ENCODE measurements around the gene RABIF.

Gene RABIF

DNA sequence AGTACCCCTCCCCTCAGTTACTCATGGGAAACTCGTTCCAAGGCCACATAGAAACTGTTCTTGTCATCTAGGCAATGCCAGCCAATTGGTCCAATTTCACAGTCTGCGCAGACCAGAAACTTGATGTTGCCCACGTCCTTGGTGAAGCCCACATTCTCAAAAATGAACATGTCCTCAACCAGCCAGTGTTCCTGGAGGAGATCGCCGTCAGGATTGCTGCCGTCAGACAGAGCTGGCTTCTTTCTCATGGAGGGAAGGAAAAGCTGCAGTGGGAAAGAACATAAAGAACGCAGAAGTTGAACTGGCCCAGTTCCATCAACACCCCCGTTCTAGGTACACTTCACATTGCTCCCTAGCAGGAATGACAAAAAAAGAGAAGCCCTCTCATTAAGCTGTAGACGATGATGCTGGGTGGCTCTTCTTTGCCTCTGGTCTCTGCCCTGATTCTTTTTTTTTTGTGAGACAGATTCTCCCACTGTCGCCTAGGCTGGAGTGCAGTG lies 7.9 kb downstream of the RABIF start:
- no peak for DNase-seq (ENCODE audit: low read depth in 1 of 2, low spot score in 1 of 2)
- H3K27ac ChIP-seq (replicated peaks): no peak overlapping the region
- no peaks in the 10 kb centered on the region for H3K27me3 ChIP-seq (ENCODE audit: insufficient read depth, poor library complexity, severe bottlenecking)
- TF ChIP-seq POLR2AphosphoS5 (IDR thresholded peaks at IDR 0.05; ENCODE audit: low read depth) (no peak), GABPA (IDR thresholded peaks at IDR 0.05; ENCODE audit: low read depth) (no peak), SPI1 (IDR thresholded peaks at IDR 0.05; ENCODE audit: borderline replicate concordance, low read depth) (no peak)
- TF ChIP-seq, protein P1, sequence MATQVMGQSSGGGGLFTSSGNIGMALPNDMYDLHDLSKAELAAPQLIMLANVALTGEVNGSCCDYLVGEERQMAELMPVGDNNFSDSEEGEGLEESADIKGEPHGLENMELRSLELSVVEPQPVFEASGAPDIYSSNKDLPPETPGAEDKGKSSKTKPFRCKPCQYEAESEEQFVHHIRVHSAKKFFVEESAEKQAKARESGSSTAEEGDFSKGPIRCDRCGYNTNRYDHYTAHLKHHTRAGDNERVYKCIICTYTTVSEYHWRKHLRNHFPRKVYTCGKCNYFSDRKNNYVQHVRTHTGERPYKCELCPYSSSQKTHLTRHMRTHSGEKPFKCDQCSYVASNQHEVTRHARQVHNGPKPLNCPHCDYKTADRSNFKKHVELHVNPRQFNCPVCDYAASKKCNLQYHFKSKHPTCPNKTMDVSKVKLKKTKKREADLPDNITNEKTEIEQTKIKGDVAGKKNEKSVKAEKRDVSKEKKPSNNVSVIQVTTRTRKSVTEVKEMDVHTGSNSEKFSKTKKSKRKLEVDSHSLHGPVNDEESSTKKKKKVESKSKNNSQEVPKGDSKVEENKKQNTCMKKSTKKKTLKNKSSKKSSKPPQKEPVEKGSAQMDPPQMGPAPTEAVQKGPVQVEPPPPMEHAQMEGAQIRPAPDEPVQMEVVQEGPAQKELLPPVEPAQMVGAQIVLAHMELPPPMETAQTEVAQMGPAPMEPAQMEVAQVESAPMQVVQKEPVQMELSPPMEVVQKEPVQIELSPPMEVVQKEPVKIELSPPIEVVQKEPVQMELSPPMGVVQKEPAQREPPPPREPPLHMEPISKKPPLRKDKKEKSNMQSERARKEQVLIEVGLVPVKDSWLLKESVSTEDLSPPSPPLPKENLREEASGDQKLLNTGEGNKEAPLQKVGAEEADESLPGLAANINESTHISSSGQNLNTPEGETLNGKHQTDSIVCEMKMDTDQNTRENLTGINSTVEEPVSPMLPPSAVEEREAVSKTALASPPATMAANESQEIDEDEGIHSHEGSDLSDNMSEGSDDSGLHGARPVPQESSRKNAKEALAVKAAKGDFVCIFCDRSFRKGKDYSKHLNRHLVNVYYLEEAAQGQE (IDR thresholded peaks at IDR 0.05; ENCODE audit: insufficient replicate concordance, low read depth): no peak
- TF ChIP-seq, protein P2, sequence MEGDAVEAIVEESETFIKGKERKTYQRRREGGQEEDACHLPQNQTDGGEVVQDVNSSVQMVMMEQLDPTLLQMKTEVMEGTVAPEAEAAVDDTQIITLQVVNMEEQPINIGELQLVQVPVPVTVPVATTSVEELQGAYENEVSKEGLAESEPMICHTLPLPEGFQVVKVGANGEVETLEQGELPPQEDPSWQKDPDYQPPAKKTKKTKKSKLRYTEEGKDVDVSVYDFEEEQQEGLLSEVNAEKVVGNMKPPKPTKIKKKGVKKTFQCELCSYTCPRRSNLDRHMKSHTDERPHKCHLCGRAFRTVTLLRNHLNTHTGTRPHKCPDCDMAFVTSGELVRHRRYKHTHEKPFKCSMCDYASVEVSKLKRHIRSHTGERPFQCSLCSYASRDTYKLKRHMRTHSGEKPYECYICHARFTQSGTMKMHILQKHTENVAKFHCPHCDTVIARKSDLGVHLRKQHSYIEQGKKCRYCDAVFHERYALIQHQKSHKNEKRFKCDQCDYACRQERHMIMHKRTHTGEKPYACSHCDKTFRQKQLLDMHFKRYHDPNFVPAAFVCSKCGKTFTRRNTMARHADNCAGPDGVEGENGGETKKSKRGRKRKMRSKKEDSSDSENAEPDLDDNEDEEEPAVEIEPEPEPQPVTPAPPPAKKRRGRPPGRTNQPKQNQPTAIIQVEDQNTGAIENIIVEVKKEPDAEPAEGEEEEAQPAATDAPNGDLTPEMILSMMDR (IDR thresholded peaks at IDR 0.05; ENCODE audit: insufficient read depth, low read length): no peak
- H3K4me3 ChIP-seq (replicated peaks; ENCODE audit: insufficient read depth, low read length): no peak overlapping the region

DNA sequence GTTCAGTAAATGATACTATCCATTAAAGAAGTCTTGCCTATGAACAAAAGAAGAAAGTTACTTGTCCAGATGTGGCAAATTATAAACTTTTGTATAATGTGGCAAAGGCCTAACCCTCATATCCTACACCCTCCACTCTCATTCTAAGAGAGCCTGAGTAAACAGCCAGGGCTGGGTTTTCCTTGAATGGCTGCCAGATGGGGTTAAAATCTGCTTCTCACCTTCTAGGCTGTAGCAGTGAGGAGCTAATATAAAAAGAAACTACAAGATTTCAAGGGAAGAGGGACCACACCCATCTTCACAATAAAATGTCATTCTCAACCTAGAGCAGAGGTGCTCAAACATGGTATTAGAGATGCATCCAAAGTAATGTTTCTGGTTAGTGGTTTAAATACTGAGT lies 8.9 kb downstream of the RABIF start:
- no peak overlapping the region for H3K27ac ChIP-seq (replicated peaks)
- H3K4me3 ChIP-seq (replicated peaks; ENCODE audit: insufficient read depth, low read length): no peak overlapping the region
- no peak for DNase-seq (ENCODE audit: low read depth in 1 of 2, low spot score in 1 of 2)
- H3K27me3 ChIP-seq (ENCODE audit: insufficient read depth, poor library complexity, severe bottlenecking): no peaks in the 10 kb centered on the region
- TF ChIP-seq GABPA (IDR thresholded peaks at IDR 0.05; ENCODE audit: low read depth): no peak
- TF ChIP-seq POLR2AphosphoS5 (IDR thresholded peaks at IDR 0.05; ENCODE audit: low read depth): no peak
- TF ChIP-seq, protein P1 (IDR thresholded peaks at IDR 0.05; ENCODE audit: insufficient replicate concordance, low read depth): no peak
- no peak for TF ChIP-seq SPI1 (IDR thresholded peaks at IDR 0.05; ENCODE audit: borderline replicate concordance, low read depth)
- TF ChIP-seq, protein P2 (IDR thresholded peaks at IDR 0.05; ENCODE audit: insufficient read depth, low read length): no peak

DNA sequence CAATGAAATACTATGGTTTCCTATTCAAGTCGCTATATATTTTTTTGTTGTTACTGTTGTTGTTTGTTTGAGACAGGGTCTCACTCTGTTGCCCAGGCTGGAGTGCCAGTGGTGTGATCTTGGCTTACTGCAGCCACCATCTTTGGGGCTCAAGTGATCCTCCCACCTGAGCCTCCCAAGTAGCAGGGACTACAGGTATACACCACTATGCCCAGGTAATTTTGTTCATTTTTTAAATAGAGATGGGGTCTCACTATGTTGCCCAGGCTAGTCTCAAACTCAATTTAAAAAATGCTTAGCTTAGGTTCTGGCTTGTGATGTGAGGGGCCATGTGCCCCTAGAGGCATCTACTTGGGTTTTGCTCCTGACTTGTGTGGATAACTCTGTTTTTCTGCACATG lies 9.8 kb downstream of the RABIF start:
- TF ChIP-seq SPI1 (IDR thresholded peaks at IDR 0.05; ENCODE audit: borderline replicate concordance, low read depth) (no peak), GABPA (IDR thresholded peaks at IDR 0.05; ENCODE audit: low read depth) (no peak), POLR2AphosphoS5 (IDR thresholded peaks at IDR 0.05; ENCODE audit: low read depth) (no peak)
- TF ChIP-seq, protein P1 (IDR thresholded peaks at IDR 0.05; ENCODE audit: insufficient replicate concordance, low read depth): no peak
- TF ChIP-seq, protein P2 (IDR thresholded peaks at IDR 0.05; ENCODE audit: insufficient read depth, low read length): no peak
- no peak overlapping the region for H3K4me3 ChIP-seq (replicated peaks; ENCODE audit: insufficient read depth, low read length)
- no peak overlapping the region for H3K27ac ChIP-seq (replicated peaks)
- DNase-seq (ENCODE audit: low read depth in 1 of 2, low spot score in 1 of 2): no peak
- no peaks in the 10 kb centered on the region for H3K27me3 ChIP-seq (ENCODE audit: insufficient read depth, poor library complexity, severe bottlenecking)
